Tibial artery (tissue), 4 donors: ENCODE results near the gene OAS1.

Source experiments
- DNase-seq, 2 donors: peaks; one replicate each; pipeline ENCODE4 v3.0.0-alpha.2; 2019
- H3K27ac ChIP-seq, 2 donors: fragments of 200-600 bp; sonication (generic) in 1 of 2; 1 replicate in 1 of 2; 2 replicates in 1 of 2; pipeline ENCODE4 v1.5.1; 2018 to 2019; ENCODE audit warnings: mild to moderate bottlenecking in 1 of 2
- H3K27me3 ChIP-seq, 2 donors: fragments of 200-600 bp; sonication (generic) in 1 of 2; one replicate each; pipeline versions ENCODE4 v1.5.1 to v1.6.0; 2016 to 2019
- H3K36me3 ChIP-seq, 3 donors: fragments of 200-600 bp; sonication (generic) in 2 of 3; one replicate each; pipeline ENCODE4 v1.5.1; 2016 to 2019; ENCODE audit warnings: mild to moderate bottlenecking in 2 of 3
- H3K4me1 ChIP-seq, 4 donors: fragments of 200-600 bp; sonication (generic) in 2 of 4; 1 replicate in 3 of 4; 2 replicates in 1 of 4; pipeline ENCODE4 v1.5.1; 2016 to 2019
- H3K4me3 ChIP-seq, 2 donors: fragments of 200-600 bp; sonication (generic) in 1 of 2; 1 replicate in 1 of 2; 2 replicates in 1 of 2; pipeline ENCODE4 v1.5.1; 2018 to 2019; ENCODE audit warnings: mild to moderate bottlenecking in 2 of 2
- H3K9me3 ChIP-seq, 3 donors: fragments of 200-600 bp; sonication (generic) in 1 of 3; one replicate each; pipeline ENCODE4 v1.5.1; 2016 to 2019
- intact Hi-C: fragments of 100-400 bp; cut with DNase I; formaldehyde crosslinking; loops from one replicate; pipeline ENCODE4 v1.15.0; 2023; ENCODE audit warnings: low total_unique reads
- TF ChIP-seq, protein P1 (sequence below), 2 experiments: fragments of 200-600 bp in 1 of 2; fragments of 450-650 bp in 1 of 2; IDR thresholded peaks; one replicate each; pipeline ENCODE4 v1.5.1; 2017 to 2019; ENCODE audit warnings: antibody characterized with exemption in 2 of 2, mild to moderate bottlenecking in 1 of 2, moderate library complexity in 1 of 2

OAS1 gene

DNA sequence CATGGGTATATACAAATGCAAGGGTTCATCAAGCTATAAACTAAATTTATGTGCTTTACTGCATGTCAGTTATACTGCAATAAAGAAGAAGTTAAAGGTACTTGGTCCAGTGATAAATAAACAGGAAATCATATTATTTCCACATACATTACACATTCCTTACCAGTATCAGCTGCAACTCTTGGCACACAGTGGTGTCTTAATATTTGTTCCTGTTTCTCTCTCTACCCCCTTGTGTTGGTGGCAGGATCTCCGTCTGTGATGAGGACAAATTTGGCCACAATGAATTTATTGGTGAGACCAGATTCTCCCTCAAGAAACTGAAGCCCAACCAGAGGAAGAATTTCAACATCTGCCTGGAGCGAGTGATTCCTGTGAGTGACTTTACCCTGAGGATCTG lies 19.2 kb upstream of the OAS1 start:
- Histone ChIP-seq H3K4me3 (no peak overlapping the region), H3K27me3 (peaks cover 0 to 4% of the 10 kb centered on the region in 2 donors), H3K4me1 (no peaks in the 10 kb centered on the region), H3K36me3 (no peaks in the 10 kb centered on the region), H3K9me3 (peaks cover 0 to 5% (median 0%) of the 10 kb centered on the region in 3 donors), H3K27ac (no peak overlapping the region)
- intact Hi-C loops, result no loop called here
- no peak for DNase-seq
- TF ChIP-seq, protein P1, sequence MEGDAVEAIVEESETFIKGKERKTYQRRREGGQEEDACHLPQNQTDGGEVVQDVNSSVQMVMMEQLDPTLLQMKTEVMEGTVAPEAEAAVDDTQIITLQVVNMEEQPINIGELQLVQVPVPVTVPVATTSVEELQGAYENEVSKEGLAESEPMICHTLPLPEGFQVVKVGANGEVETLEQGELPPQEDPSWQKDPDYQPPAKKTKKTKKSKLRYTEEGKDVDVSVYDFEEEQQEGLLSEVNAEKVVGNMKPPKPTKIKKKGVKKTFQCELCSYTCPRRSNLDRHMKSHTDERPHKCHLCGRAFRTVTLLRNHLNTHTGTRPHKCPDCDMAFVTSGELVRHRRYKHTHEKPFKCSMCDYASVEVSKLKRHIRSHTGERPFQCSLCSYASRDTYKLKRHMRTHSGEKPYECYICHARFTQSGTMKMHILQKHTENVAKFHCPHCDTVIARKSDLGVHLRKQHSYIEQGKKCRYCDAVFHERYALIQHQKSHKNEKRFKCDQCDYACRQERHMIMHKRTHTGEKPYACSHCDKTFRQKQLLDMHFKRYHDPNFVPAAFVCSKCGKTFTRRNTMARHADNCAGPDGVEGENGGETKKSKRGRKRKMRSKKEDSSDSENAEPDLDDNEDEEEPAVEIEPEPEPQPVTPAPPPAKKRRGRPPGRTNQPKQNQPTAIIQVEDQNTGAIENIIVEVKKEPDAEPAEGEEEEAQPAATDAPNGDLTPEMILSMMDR (IDR thresholded peaks at IDR 0.05), result no peak

- Histone ChIP-seq H3K27ac (no peak overlapping the region), H3K9me3 (peaks cover 0 to 5% (median 0%) of the 10 kb centered on the region in 3 donors), H3K27me3 (peaks cover 0 to 4% of the 10 kb centered on the region in 2 donors), H3K4me1 (no peaks in the 10 kb centered on the region), H3K36me3 (no peaks in the 10 kb centered on the region), H3K4me3 (no peak overlapping the region)
- intact Hi-C loops, result no loop called here
- no peak for DNase-seq
- TF ChIP-seq, protein P1 (IDR thresholded peaks at IDR 0.05), result no peak
Measured at GRCh38 chr12:112891093-112892024, 15.4 kb upstream of the OAS1 start.

GRCh38 chr12:112892856-112893255 lies 13.9 kb upstream of the OAS1 start:
- TF ChIP-seq, protein P1 (IDR thresholded peaks at IDR 0.05), result no peak
- Histone ChIP-seq H3K36me3 (no peaks in the 10 kb centered on the region), H3K4me1 (no peaks in the 10 kb centered on the region), H3K9me3 (no peaks in the 10 kb centered on the region), H3K4me3 (no peak overlapping the region), H3K27ac (no peak overlapping the region), H3K27me3 (peaks cover 0 to 18% of the 10 kb centered on the region in 2 donors)
- intact Hi-C loops, result no loop called here
- no peak for DNase-seq

DNA sequence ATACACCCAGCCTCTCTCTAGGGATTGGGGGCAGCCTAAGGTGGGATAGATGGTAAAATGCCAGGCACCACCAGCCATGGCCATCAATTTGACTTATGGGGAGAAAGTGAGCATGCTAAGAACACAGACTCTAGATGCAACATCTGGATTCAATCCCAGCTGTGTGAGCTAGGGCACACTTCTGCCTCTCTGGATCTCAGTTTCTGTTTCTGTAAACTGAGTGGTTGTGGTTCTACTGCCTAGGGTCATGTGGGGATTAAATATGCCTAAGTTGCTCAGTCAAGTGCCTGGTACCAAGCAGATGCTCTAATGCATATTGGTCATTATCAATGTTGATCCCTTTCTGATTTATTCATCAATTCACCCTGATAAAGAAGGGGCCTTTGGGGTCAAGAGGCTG lies 12.6 kb upstream of the OAS1 start:
- Histone ChIP-seq H3K36me3 (no peaks in the 10 kb centered on the region), H3K9me3 (no peaks in the 10 kb centered on the region), H3K4me3 (no peak overlapping the region), H3K27ac (no peak overlapping the region), H3K27me3 (peaks cover 0 to 21% of the 10 kb centered on the region in 2 donors), H3K4me1 (no peaks in the 10 kb centered on the region)
- TF ChIP-seq, protein P1 (IDR thresholded peaks at IDR 0.05), result no peak
- intact Hi-C loops, result no loop called here
- DNase-seq, result no peak

DNA sequence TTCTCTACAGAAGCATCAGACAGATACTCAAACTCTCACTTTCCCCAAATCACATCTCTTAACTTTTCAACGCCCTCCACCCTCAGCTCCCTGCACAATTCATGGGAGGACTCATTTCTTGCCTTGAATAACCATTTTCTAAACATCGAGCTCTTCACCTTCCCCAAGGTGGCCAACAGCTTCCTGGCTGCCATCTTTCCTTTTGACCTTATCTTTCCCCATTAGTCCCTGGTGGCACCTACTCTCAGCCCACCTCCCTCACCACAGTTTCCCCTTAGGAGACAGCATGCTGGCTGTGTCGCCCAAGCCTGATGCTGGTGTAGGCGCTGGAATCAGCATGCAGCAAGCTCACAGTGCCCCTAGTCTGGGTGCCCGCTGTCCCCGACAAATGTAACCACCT lies 8.4 kb upstream of the OAS1 start:
- no peaks in the 10 kb centered on the region for H3K9me3 ChIP-seq
- H3K4me3 ChIP-seq, result no peak overlapping the region
- intact Hi-C loops, result no loop called here

More for the DNA sequence above, 8.4 kb upstream of the OAS1 start:
- H3K27me3 ChIP-seq, result peaks cover 0 to 17% of the 10 kb centered on the region in 2 donors
- no peak overlapping the region for H3K27ac ChIP-seq
- H3K36me3 ChIP-seq, result no peaks in the 10 kb centered on the region
- TF ChIP-seq, protein P1 (IDR thresholded peaks at IDR 0.05), result no peak
- no peak for DNase-seq
- peaks cover 0 to 5% (median 0%) of the 10 kb centered on the region in 4 donors for H3K4me1 ChIP-seq
